Measurements from ENCODE around the gene SH3RF3.

SH3RF3 gene

DNA sequence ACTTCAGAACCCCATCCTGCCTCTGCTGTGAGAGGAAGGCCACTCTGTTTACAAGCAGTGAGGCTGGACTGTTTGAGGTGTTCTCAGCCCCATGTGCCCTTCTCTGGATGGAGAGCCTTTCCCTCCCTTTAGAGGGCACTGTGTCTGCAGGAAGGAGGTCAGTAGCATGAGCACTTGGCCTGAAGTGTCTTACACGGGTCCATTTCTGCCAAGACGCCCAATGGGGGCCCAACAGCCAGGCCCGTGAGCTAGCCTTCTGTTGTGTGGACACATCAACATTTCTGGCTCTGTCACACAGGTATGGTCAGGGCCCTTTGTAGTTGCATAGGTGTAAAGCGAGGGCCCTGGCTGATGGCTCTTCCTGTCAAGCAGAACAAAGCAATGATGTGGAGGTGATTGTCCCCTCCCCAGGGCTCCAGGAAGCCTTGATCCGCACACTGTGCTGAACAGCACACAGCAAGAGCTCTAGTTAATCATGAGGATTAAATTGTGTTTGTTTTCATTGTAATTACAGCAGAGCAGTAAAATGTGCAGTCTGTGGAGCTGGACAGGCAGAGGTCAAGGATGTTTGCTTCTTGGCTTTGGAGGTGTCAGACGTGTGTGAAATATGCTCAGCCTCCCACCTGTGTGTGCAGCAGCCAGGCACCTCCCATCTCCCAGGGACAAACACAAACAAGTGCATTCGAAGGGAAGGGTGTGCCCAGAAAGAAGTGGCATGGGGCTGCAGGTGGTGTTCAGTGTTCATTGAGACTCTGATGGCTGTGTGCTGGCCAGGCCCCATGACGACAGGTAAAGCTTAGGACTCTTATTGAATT is 132.1 kb downstream of the SH3RF3 start:
- no peaks in the 10 kb centered on the region for H3K79me1 ChIP-seq (ENCODE audit: low read length)
- peaks cover 2% of the 10 kb centered on the region for H3K9me3 ChIP-seq (ENCODE audit: insufficient read depth, low read depth, low read length)
- H3K36me3 ChIP-seq (ENCODE audit: control insufficient read depth in 1 of 2, insufficient read depth in 2 of 2, low read length in 2 of 2): no peaks in the 10 kb centered on the region
- H2BK120ac ChIP-seq (ENCODE audit: insufficient read depth, low read length, poor library complexity): no peak overlapping the region
- no peak overlapping the region for H2AK5ac ChIP-seq (ENCODE audit: low read length)
- no peak overlapping the region for H4K91ac ChIP-seq (ENCODE audit: low read depth, low read length)
- no peak overlapping the region for H3K9ac ChIP-seq (ENCODE audit: low read length)
- H3K79me2 ChIP-seq (ENCODE audit: control insufficient read depth, insufficient read depth, low read length, poor library complexity): no peaks in the 10 kb centered on the region
- H3K4ac ChIP-seq (ENCODE audit: low read depth, low read length): no peak overlapping the region
- H2AFZ ChIP-seq (ENCODE audit: insufficient read depth, low read length, poor library complexity): no peak overlapping the region
- no peak overlapping the region for H3K4me3 ChIP-seq (ENCODE audit: low read depth, low read length)
- no peak overlapping the region for H3K4me2 ChIP-seq (ENCODE audit: low read length)
- no peak overlapping the region for H4K8ac ChIP-seq (ENCODE audit: low read depth, low read length)
- no CpG with 5 or more reads among the region's 8 CpGs for WGBS (ENCODE audit: extremely low coverage, insufficient coverage, insufficient read length)
- no peak overlapping the region for H3K14ac ChIP-seq (ENCODE audit: low read length)
- H3K18ac ChIP-seq (ENCODE audit: low read length): no peak overlapping the region
- no peak overlapping the region for H2BK5ac ChIP-seq (ENCODE audit: low read depth, low read length, poor library complexity)
- no peaks in the 10 kb centered on the region for H3K27me3 ChIP-seq (ENCODE audit: insufficient read depth, low read length)
- H2BK12ac ChIP-seq (ENCODE audit: low read length): no peak overlapping the region
- H3K27ac ChIP-seq (ENCODE audit: low read depth, low read length): no peak overlapping the region
- DNase-seq: no peak
- peaks cover 0 to 2% of the 10 kb centered on the region in 2 experiments for H3K4me1 ChIP-seq (ENCODE audit: control insufficient read depth in 1 of 2, insufficient read depth in 2 of 2, low read length in 2 of 2)
- H3K23ac ChIP-seq (ENCODE audit: low read length): no peak overlapping the region
- H4K12ac ChIP-seq (ENCODE audit: low read depth, low read length): no peak overlapping the region

- Histone ChIP-seq H3K27ac (ENCODE audit: low read depth, low read length) (no peak overlapping the region), H3K4me2 (ENCODE audit: low read length) (no peak overlapping the region), H3K79me1 (ENCODE audit: low read length) (no peaks in the 10 kb centered on the region), H3K9ac (ENCODE audit: low read length) (no peak overlapping the region), H3K18ac (ENCODE audit: low read length) (no peak overlapping the region), H2AFZ (ENCODE audit: insufficient read depth, low read length, poor library complexity) (no peak overlapping the region), H2BK120ac (ENCODE audit: insufficient read depth, low read length, poor library complexity) (no peak overlapping the region), H3K27me3 (ENCODE audit: insufficient read depth, low read length) (no peaks in the 10 kb centered on the region), H2AK5ac (ENCODE audit: low read length) (no peak overlapping the region), H4K8ac (ENCODE audit: low read depth, low read length) (no peak overlapping the region), H3K23ac (ENCODE audit: low read length) (no peak overlapping the region), H3K4ac (ENCODE audit: low read depth, low read length) (no peak overlapping the region), H3K4me1 (ENCODE audit: control insufficient read depth in 1 of 2, insufficient read depth in 2 of 2, low read length in 2 of 2) (peaks cover 0 to 6% of the 10 kb centered on the region in 2 experiments), H4K91ac (ENCODE audit: low read depth, low read length) (no peak overlapping the region), H2BK12ac (ENCODE audit: low read length) (no peak overlapping the region), H3K4me3 (ENCODE audit: low read depth, low read length) (no peak overlapping the region), H3K79me2 (ENCODE audit: control insufficient read depth, insufficient read depth, low read length, poor library complexity) (no peaks in the 10 kb centered on the region), H4K12ac (ENCODE audit: low read depth, low read length) (no peak overlapping the region), H3K14ac (ENCODE audit: low read length) (no peak overlapping the region), H3K36me3 (ENCODE audit: control insufficient read depth in 1 of 2, insufficient read depth in 2 of 2, low read length in 2 of 2) (no peaks in the 10 kb centered on the region), H3K9me3 (ENCODE audit: insufficient read depth, low read depth, low read length) (peaks cover 3% of the 10 kb centered on the region), H2BK5ac (ENCODE audit: low read depth, low read length, poor library complexity) (no peak overlapping the region)
- no peak for DNase-seq
- WGBS (ENCODE audit: extremely low coverage, insufficient coverage, insufficient read length): no CpG with 5 or more reads among the region's 10 CpGs
Observed at GRCh38 chr2:109261906-109262631, 133.1 kb downstream of the SH3RF3 start.

DNA sequence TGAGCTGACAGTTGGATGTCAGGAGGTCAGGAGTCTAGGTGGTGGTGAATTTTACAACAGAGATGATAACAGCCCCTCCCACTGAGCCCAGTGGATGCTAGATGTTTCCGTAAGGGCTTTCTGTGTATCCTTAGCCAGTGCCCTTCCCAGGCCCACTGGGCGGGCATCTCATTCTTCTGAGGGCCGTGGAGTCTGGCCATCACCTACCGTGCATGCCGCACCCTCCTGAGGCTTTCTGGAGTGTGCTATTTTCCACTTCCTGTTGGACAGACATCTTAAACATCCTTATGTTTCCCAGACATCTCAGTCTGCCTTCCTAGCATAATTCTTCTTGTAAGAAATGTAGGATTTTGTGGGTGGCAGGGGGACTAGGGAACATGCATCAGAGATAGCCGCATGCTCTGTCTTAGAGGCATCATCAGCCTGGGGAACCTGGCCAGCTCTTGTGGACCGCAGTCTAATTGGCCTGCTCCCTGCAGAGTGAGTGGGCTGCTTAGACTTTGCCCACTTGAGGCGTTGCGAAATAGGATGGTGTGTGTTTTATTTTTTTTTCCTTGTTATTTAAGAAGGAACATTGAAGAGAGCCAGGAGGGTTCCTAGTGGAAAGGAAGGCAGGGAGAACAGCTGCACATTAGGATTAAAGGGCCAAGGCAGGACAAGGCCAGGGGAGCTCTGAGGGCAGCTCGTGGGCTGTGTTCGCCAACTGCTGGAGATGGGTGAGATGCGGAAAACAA is 135.8 kb downstream of the SH3RF3 start:
- no peak overlapping the region for H2AFZ ChIP-seq (ENCODE audit: insufficient read depth, low read length, poor library complexity)
- H2AK5ac ChIP-seq (ENCODE audit: low read length): no peak overlapping the region
- H3K79me2 ChIP-seq (ENCODE audit: control insufficient read depth, insufficient read depth, low read length, poor library complexity): no peaks in the 10 kb centered on the region
- H2BK12ac ChIP-seq (ENCODE audit: low read length): no peak overlapping the region
- no peak overlapping the region for H3K18ac ChIP-seq (ENCODE audit: low read length)
- no CpG with 5 or more reads among the region's 12 CpGs for WGBS (ENCODE audit: extremely low coverage, insufficient coverage, insufficient read length)
- no peak overlapping the region for H4K12ac ChIP-seq (ENCODE audit: low read depth, low read length)
- no peak overlapping the region for H3K14ac ChIP-seq (ENCODE audit: low read length)
- no peak overlapping the region for H4K91ac ChIP-seq (ENCODE audit: low read depth, low read length)
- no peak overlapping the region for H2BK5ac ChIP-seq (ENCODE audit: low read depth, low read length, poor library complexity)
- no peaks in the 10 kb centered on the region for H3K27me3 ChIP-seq (ENCODE audit: insufficient read depth, low read length)
- peaks cover 2% of the 10 kb centered on the region for H3K79me1 ChIP-seq (ENCODE audit: low read length)
- peaks cover 0 to 8% of the 10 kb centered on the region in 2 experiments for H3K4me1 ChIP-seq (ENCODE audit: control insufficient read depth in 1 of 2, insufficient read depth in 2 of 2, low read length in 2 of 2)
- H3K9ac ChIP-seq (ENCODE audit: low read length): no peak overlapping the region
- no peak for DNase-seq
- H4K8ac ChIP-seq (ENCODE audit: low read depth, low read length): no peak overlapping the region
- H3K36me3 ChIP-seq (ENCODE audit: control insufficient read depth in 1 of 2, insufficient read depth in 2 of 2, low read length in 2 of 2): no peaks in the 10 kb centered on the region
- no peak overlapping the region for H3K27ac ChIP-seq (ENCODE audit: low read depth, low read length)
- no peak overlapping the region for H2BK120ac ChIP-seq (ENCODE audit: insufficient read depth, low read length, poor library complexity)
- no peak overlapping the region for H3K4me3 ChIP-seq (ENCODE audit: low read depth, low read length)
- H3K4ac ChIP-seq (ENCODE audit: low read depth, low read length): no peak overlapping the region
- H3K4me2 ChIP-seq (ENCODE audit: low read length): no peak overlapping the region
- no peak overlapping the region for H3K23ac ChIP-seq (ENCODE audit: low read length)
- peaks cover 3% of the 10 kb centered on the region for H3K9me3 ChIP-seq (ENCODE audit: insufficient read depth, low read depth, low read length)

DNA sequence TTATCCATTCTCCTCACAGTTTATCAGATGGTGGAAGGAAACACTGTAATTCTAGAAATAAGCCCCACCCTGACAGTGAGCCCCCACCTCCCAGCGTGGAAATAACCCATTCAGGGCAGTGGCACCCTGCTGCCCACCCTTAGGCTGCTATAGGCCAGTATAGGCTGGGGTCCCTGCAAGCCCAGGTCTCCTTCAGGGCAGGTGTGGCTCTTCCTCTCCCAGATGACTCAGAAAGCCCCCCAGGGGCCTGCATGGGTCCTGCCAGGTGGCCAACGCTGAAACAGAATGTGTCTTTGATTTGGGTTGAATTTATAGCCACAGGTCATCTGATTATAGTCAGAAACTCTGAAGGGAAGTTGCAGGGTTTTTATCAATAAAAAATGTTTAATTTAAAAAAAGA is 136.4 kb downstream of the SH3RF3 start:
- Histone ChIP-seq H3K14ac (ENCODE audit: low read length) (no peak overlapping the region), H2AK5ac (ENCODE audit: low read length) (no peak overlapping the region), H3K36me3 (ENCODE audit: control insufficient read depth in 1 of 2, insufficient read depth in 2 of 2, low read length in 2 of 2) (no peaks in the 10 kb centered on the region), H2AFZ (ENCODE audit: insufficient read depth, low read length, poor library complexity) (no peak overlapping the region), H3K18ac (ENCODE audit: low read length) (no peak overlapping the region), H4K91ac (ENCODE audit: low read depth, low read length) (no peak overlapping the region), H3K27me3 (ENCODE audit: insufficient read depth, low read length) (no peaks in the 10 kb centered on the region), H3K23ac (ENCODE audit: low read length) (no peak overlapping the region), H2BK120ac (ENCODE audit: insufficient read depth, low read length, poor library complexity) (no peak overlapping the region), H2BK12ac (ENCODE audit: low read length) (no peak overlapping the region), H3K79me2 (ENCODE audit: control insufficient read depth, insufficient read depth, low read length, poor library complexity) (no peaks in the 10 kb centered on the region), H3K79me1 (ENCODE audit: low read length) (peaks cover 2% of the 10 kb centered on the region), H3K27ac (ENCODE audit: low read depth, low read length) (no peak overlapping the region), H3K4me2 (ENCODE audit: low read length) (no peak overlapping the region), H3K4me3 (ENCODE audit: low read depth, low read length) (no peak overlapping the region), H3K9ac (ENCODE audit: low read length) (no peak overlapping the region), H2BK5ac (ENCODE audit: low read depth, low read length, poor library complexity) (no peak overlapping the region), H3K9me3 (ENCODE audit: insufficient read depth, low read depth, low read length) (peaks cover 3% of the 10 kb centered on the region), H4K8ac (ENCODE audit: low read depth, low read length) (no peak overlapping the region), H3K4me1 (ENCODE audit: control insufficient read depth in 1 of 2, insufficient read depth in 2 of 2, low read length in 2 of 2) (peaks cover 0 to 8% of the 10 kb centered on the region in 2 experiments), H4K12ac (ENCODE audit: low read depth, low read length) (no peak overlapping the region), H3K4ac (ENCODE audit: low read depth, low read length) (no peak overlapping the region)
- no CpG with 5 or more reads among the region's 2 CpGs for WGBS (ENCODE audit: extremely low coverage, insufficient coverage, insufficient read length)
- no peak for DNase-seq

All from trophoblast cell (in vitro differentiated cells and primary cell).